HepG2 (cell line): ENCODE data around the gene CDC42EP1. TPM values are rescaled to one million over a fixed set of nuclear protein-coding genes. Genes with fewer than 3 reads are reported as not detected.

Source experiments
- DMAP1 ChIP-seq: IDR thresholded peaks from 2 replicates; pipeline ENCODE4 v1.6.1; 2016
- ELF3 ChIP-seq: IDR thresholded peaks from 2 replicates; pipeline ENCODE4 v1.6.1; 2016; ENCODE audit warnings: missing genetic modification reagents, missing compliant biosample characterization
- HNRNPL ChIP-seq: fragments of 200-400 bp; formaldehyde crosslinking; IDR thresholded peaks from 2 replicates; pipeline ENCODE4 v1.6.1; 2017; ENCODE audit warnings: mild to moderate bottlenecking, low read depth, low read length
- JUND ChIP-seq: sonication (generic); formaldehyde crosslinking; IDR thresholded peaks from 2 replicates; pipeline ENCODE4 v1.8.0; 2022; ENCODE audit warnings: mild to moderate bottlenecking, missing genetic modification reagents
- MTF1 ChIP-seq: sonication (generic); formaldehyde crosslinking; IDR thresholded peaks from 2 replicates; pipeline ENCODE4 v1.5.0; 2020; ENCODE audit warnings: missing genetic modification reagents
- PRPF4 ChIP-seq: fragments of 200-400 bp; formaldehyde crosslinking; IDR thresholded peaks from 2 replicates; pipeline ENCODE4 v1.6.1; 2016; ENCODE audit warnings: low read length, low read depth; ENCODE audit not compliant: poor library complexity, severe bottlenecking
- REPIN1 ChIP-seq: sonication (generic); formaldehyde crosslinking; IDR thresholded peaks from 2 replicates; pipeline ENCODE4 v1.8.0; 2022; ENCODE audit warnings: missing genetic modification reagents, low read depth, mild to moderate bottlenecking, borderline replicate concordance
- RFX1 ChIP-seq: fragments of 450-650 bp; IDR thresholded peaks from 2 replicates; pipeline ENCODE4 v1.6.1; 2017
- RFXAP ChIP-seq: sonication (generic); formaldehyde crosslinking; IDR thresholded peaks from 2 replicates; pipeline ENCODE4 v1.4.0; 2020; ENCODE audit warnings: missing genetic modification reagents, borderline replicate concordance
- SETDB1 ChIP-seq: sonication (generic); formaldehyde crosslinking; IDR thresholded peaks from 2 replicates; pipeline ENCODE4 v1.5.1; 2020; ENCODE audit warnings: missing genetic modification reagents, mild to moderate bottlenecking, borderline replicate concordance
- STAG1 ChIP-seq: sonication (generic); formaldehyde crosslinking; IDR thresholded peaks from 2 replicates; pipeline ENCODE4 v1.4.0; 2020; ENCODE audit warnings: missing genetic modification reagents
- ZNF136 ChIP-seq: sonication (generic); formaldehyde crosslinking; IDR thresholded peaks from 2 replicates; pipeline ENCODE4 v1.8.1; 2022; ENCODE audit warnings: low read depth, mild to moderate bottlenecking, moderate library complexity, missing genetic modification reagents
- ZNF343 ChIP-seq: sonication (generic); formaldehyde crosslinking; IDR thresholded peaks from 2 replicates; pipeline ENCODE4 v1.4.0; 2020; ENCODE audit warnings: mild to moderate bottlenecking, missing genetic modification reagents
- ZNF547 ChIP-seq: sonication (generic); formaldehyde crosslinking; IDR thresholded peaks from 2 replicates; pipeline ENCODE4 v1.5.1; 2020; ENCODE audit warnings: mild to moderate bottlenecking, missing genetic modification reagents
- ZNF550 ChIP-seq: sonication (generic); formaldehyde crosslinking; IDR thresholded peaks from 2 replicates; pipeline ENCODE4 v1.4.0; 2020; ENCODE audit warnings: mild to moderate bottlenecking, missing genetic modification reagents, borderline replicate concordance
- ZNF552 ChIP-seq: sonication (generic); formaldehyde crosslinking; IDR thresholded peaks from 2 replicates; pipeline ENCODE4 v1.9.0; 2022; ENCODE audit warnings: missing genetic modification reagents, mild to moderate bottlenecking, borderline replicate concordance
- ZNF879 ChIP-seq: sonication (generic); formaldehyde crosslinking; IDR thresholded peaks from 2 replicates; pipeline ENCODE4 v1.8.1; 2023; ENCODE audit warnings: missing genetic modification reagents
- ZZZ3 ChIP-seq: sonication (generic); formaldehyde crosslinking; IDR thresholded peaks from 2 replicates; pipeline ENCODE4 v1.4.0; 2020; ENCODE audit warnings: missing genetic modification reagents, mild to moderate bottlenecking, borderline replicate concordance
- polyA plus RNA-seq, 8 experiments: library from polyadenylated mRNA; depleted of rRNA in 3 of 8; stranded (reverse) in 7 of 8; unstranded in 1 of 8; fragments of >200 nt; fragmentation: Illumina TruSeq in 4 of 8; extraction: Trizol in 4 of 8; gene quantifications; 2 replicates each; pipeline versions ENCODE4 v1.2.1 to v1.2.3, GENCODE V29; 2011 to 2016; ENCODE audit warnings: low read depth in 4 of 8, missing spikeins in 1 of 8, mixed read lengths in 1 of 8; ENCODE audit not compliant: insufficient read depth in 1 of 8
- total RNA-seq, 5 experiments: library from RNA; depleted of rRNA; stranded (reverse); fragments of >200 nt; fragmentation: Illumina TruSeq; extraction: Trizol; gene quantifications; 2 replicates each; pipeline ENCODE4 v1.2.3, GENCODE V29; 2016; ENCODE audit warnings: low read depth in 1 of 5
- TF ChIP-seq, protein P1 (sequence below): sonication (generic); formaldehyde crosslinking; IDR thresholded peaks from 2 replicates; pipeline ENCODE4 v1.9.0; 2022; ENCODE audit warnings: missing genetic modification reagents, mild to moderate bottlenecking, borderline replicate concordance
- TF ChIP-seq, protein P2 (sequence below): sonication (generic); formaldehyde crosslinking; IDR thresholded peaks from 2 replicates; pipeline ENCODE4 v1.5.0; 2020; ENCODE audit warnings: mild to moderate bottlenecking, low read depth, missing genetic modification reagents, borderline replicate concordance
- TF ChIP-seq, protein P3 (sequence below): sonication (generic); formaldehyde crosslinking; IDR thresholded peaks from 2 replicates; pipeline ENCODE4 v1.4.0; 2020; ENCODE audit warnings: missing genetic modification reagents
- TF ChIP-seq, protein P4 (sequence below): sonication (generic); formaldehyde crosslinking; IDR thresholded peaks from 2 replicates; pipeline ENCODE4 v1.4.0; 2020; ENCODE audit warnings: mild to moderate bottlenecking, low read depth, missing genetic modification reagents
- TF ChIP-seq, protein P5 (sequence below): sonication (generic); formaldehyde crosslinking; IDR thresholded peaks from 2 replicates; pipeline ENCODE4 v1.4.0; 2020; ENCODE audit warnings: missing genetic modification reagents

The CDC42EP1 gene
- total and polyA plus RNA-seq, 2 of the 13 experiments (the other 11 are each of a cell fraction or from before 2014, with no cell fraction given) = 17.1 to 29.5 TPM

DNA sequence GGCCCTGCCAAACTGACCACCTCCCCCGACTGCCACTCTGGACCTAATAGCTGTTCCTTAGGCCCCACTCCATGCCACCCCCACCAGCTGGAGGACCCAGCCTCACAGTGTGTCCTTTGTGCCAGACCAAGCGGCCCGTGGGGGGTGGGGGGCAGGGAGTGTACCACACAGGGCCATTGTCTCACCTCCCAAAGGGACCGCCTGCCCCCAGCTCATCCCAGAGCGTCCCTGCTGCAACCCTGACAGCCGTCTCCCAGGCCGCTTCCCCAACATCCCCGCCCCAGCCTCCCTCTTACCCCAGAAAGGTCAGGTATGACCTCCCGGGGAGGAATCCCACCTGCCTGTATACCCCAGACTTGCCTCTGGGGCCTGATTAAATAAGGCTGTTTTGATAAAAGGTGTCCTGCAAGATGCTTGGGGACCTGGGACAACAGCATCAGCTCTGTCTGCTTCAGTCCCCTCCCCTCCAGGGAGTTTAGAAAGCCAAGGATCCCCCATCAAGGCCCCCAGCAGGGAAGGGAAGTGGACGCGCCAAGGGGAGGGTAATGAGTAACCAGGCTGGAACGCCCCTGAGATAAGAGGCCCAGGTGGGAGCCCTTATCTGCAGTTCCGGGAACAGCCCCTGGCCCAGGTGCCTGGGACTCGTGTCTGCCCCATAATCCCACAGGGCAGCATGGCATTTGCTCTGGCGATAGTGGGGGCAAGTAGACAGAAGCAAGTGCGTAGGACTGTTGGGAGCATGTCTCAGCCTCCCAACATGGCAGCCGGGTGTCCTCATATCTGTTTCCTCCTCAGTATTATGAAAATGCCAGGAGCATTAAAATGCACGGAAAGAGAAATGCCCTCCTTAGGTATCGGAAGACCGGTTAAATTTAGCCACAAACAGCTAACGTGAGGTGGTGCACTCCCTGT, 9.0 kb downstream of the CDC42EP1 start (continued):
- TF ChIP-seq, protein P1, sequence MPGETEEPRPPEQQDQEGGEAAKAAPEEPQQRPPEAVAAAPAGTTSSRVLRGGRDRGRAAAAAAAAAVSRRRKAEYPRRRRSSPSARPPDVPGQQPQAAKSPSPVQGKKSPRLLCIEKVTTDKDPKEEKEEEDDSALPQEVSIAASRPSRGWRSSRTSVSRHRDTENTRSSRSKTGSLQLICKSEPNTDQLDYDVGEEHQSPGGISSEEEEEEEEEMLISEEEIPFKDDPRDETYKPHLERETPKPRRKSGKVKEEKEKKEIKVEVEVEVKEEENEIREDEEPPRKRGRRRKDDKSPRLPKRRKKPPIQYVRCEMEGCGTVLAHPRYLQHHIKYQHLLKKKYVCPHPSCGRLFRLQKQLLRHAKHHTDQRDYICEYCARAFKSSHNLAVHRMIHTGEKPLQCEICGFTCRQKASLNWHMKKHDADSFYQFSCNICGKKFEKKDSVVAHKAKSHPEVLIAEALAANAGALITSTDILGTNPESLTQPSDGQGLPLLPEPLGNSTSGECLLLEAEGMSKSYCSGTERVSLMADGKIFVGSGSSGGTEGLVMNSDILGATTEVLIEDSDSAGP (CRISPR knock-in tag) = peak; percentile 51; the same call in 1 of the 2 replicates
- TF ChIP-seq, protein P2, sequence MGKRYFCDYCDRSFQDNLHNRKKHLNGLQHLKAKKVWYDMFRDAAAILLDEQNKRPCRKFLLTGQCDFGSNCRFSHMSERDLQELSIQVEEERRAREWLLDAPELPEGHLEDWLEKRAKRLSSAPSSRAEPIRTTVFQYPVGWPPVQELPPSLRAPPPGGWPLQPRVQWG (CRISPR knock-in tag) = no peak
- TF ChIP-seq JUND (CRISPR knock-in tag) = no peak
- no peak for TF ChIP-seq ZNF343 (CRISPR knock-in tag)
- TF ChIP-seq RFXAP (CRISPR knock-in tag) = peak; percentile 62; the same call in 1 of the 2 replicates
- 0 out of 2 replicates have a peak, but pooled peaks have one; percentile 28 for TF ChIP-seq ZNF550 (CRISPR knock-in tag)
- TF ChIP-seq MTF1 (CRISPR knock-in tag) = no peak
- no peak for TF ChIP-seq ZNF879 (CRISPR knock-in tag)
- no peak for TF ChIP-seq ZZZ3
- peak; percentile 43; the same call in 1 of the 2 replicates for TF ChIP-seq DMAP1
- TF ChIP-seq HNRNPL = peak; percentile 98
- TF ChIP-seq ZNF547 (CRISPR knock-in tag) = no peak; the same call in 1 of the 2 replicates
- TF ChIP-seq, protein P3, sequence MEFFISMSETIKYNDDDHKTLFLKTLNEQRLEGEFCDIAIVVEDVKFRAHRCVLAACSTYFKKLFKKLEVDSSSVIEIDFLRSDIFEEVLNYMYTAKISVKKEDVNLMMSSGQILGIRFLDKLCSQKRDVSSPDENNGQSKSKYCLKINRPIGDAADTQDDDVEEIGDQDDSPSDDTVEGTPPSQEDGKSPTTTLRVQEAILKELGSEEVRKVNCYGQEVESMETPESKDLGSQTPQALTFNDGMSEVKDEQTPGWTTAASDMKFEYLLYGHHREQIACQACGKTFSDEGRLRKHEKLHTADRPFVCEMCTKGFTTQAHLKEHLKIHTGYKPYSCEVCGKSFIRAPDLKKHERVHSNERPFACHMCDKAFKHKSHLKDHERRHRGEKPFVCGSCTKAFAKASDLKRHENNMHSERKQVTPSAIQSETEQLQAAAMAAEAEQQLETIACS (CRISPR knock-in tag) = no peak
- no peak for TF ChIP-seq RFX1
- peak; percentile 74 for TF ChIP-seq ZNF136 (CRISPR knock-in tag)
- TF ChIP-seq STAG1 (CRISPR knock-in tag) = no peak
- no peak for TF ChIP-seq ZNF552
- peak; percentile 94 for TF ChIP-seq ELF3 (CRISPR knock-in tag)
- TF ChIP-seq, protein P4, sequence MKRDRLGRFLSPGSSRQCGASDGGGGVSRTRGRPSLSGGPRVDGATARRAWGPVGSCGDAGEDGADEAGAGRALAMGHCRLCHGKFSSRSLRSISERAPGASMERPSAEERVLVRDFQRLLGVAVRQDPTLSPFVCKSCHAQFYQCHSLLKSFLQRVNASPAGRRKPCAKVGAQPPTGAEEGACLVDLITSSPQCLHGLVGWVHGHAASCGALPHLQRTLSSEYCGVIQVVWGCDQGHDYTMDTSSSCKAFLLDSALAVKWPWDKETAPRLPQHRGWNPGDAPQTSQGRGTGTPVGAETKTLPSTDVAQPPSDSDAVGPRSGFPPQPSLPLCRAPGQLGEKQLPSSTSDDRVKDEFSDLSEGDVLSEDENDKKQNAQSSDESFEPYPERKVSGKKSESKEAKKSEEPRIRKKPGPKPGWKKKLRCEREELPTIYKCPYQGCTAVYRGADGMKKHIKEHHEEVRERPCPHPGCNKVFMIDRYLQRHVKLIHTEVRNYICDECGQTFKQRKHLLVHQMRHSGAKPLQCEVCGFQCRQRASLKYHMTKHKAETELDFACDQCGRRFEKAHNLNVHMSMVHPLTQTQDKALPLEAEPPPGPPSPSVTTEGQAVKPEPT (CRISPR knock-in tag) = peak; percentile 17; the same call in 1 of the 2 replicates
- no peak for TF ChIP-seq SETDB1 (CRISPR knock-in tag)
- TF ChIP-seq, protein P5, sequence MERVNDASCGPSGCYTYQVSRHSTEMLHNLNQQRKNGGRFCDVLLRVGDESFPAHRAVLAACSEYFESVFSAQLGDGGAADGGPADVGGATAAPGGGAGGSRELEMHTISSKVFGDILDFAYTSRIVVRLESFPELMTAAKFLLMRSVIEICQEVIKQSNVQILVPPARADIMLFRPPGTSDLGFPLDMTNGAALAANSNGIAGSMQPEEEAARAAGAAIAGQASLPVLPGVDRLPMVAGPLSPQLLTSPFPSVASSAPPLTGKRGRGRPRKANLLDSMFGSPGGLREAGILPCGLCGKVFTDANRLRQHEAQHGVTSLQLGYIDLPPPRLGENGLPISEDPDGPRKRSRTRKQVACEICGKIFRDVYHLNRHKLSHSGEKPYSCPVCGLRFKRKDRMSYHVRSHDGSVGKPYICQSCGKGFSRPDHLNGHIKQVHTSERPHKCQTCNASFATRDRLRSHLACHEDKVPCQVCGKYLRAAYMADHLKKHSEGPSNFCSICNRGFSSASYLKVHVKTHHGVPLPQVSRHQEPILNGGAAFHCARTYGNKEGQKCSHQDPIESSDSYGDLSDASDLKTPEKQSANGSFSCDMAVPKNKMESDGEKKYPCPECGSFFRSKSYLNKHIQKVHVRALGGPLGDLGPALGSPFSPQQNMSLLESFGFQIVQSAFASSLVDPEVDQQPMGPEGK (CRISPR knock-in tag) = peak; percentile 96
- peak; percentile 96 for TF ChIP-seq REPIN1
- no peak for TF ChIP-seq PRPF4
